HG03432 (cell line): ENCODE measurements around the gene TMEM138.
"Not testable (repeated sequence)": the region's sequence is repeated elsewhere in the genome, so short reads cannot be mapped to it uniquely, and the experiment has no call there.

ENCODE experiments used
- ATAC-seq: cut with Tn5 transposase; IDR thresholded peaks from one replicate; pipeline ENCODE4 v1.9.1; 2021; ENCODE audit warnings: mild to moderate bottlenecking, moderate library complexity; ENCODE audit not compliant: unreplicated experiment

TMEM138 gene

GRCh38 chr11:61362542-61362875, 335 bp downstream of the TMEM138 start:
- ATAC-seq: no peak

DNA sequence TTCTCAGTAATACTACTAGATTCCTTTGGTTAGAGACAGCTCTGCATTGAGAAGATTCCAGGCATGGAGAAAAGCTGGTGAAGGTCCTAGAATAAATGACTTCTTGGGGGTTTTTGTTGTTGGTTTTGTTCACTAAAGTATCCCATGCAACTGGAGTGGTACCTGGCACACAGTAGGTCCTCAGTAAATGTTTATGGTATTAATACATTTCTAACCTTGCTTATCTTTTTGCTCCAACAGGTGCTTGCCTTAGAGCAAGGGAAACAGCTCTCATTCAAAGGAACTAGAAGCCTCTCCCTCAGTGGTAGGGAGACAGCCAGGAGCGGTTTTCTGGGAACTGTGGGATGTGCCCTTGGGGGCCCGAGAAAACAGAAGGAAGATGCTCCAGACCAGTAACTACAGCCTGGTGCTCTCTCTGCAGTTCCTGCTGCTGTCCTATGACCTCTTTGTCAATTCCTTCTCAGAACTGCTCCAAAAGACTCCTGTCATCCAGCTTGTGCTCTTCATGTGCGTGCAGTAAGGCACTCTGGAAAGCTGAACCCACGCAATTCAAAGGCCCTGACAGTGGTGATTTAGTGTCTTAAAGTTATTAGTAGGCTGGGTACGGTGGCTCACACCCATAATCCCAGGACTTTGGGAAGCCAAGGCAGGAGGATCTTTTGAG, 2.0 kb downstream of the TMEM138 start:
- ATAC-seq: no peak

DNA sequence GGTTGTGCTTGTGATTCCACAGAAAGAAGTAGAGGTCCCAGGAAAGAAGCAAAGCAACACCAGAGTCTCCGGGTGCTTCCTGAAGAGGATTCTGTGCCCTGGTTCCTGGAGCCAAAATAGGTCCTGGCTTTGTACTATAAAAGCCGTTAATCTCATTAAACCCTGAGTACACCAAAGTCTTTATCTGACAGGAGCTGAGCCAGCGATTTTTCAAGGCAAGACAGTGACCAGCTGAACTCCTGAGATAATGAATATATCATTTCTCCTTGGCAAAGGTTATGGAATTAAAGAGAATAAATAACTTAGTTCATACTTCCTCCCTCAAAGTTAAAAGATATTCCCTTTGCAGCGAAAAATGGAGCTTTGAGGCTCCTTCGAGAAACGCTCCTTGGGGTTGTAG, 5.2 kb downstream of the TMEM138 start:
- ATAC-seq: no peak

DNA sequence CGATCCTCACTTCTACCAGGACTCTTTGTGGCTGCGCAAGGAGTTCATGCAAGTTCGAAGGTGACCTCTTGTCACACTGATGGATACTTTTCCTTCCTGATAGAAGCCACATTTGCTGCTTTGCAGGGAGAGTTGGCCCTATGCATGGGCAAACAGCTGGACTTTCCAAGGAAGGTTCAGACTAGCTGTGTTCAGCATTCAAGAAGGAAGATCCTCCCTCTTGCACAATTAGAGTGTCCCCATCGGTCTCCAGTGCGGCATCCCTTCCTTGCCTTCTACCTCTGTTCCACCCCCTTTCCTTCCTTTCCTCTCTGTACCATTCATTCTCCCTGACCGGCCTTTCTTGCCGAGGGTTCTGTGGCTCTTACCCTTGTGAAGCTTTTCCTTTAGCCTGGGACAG, 6.5 kb downstream of the TMEM138 start:
- no peak for ATAC-seq

DNA sequence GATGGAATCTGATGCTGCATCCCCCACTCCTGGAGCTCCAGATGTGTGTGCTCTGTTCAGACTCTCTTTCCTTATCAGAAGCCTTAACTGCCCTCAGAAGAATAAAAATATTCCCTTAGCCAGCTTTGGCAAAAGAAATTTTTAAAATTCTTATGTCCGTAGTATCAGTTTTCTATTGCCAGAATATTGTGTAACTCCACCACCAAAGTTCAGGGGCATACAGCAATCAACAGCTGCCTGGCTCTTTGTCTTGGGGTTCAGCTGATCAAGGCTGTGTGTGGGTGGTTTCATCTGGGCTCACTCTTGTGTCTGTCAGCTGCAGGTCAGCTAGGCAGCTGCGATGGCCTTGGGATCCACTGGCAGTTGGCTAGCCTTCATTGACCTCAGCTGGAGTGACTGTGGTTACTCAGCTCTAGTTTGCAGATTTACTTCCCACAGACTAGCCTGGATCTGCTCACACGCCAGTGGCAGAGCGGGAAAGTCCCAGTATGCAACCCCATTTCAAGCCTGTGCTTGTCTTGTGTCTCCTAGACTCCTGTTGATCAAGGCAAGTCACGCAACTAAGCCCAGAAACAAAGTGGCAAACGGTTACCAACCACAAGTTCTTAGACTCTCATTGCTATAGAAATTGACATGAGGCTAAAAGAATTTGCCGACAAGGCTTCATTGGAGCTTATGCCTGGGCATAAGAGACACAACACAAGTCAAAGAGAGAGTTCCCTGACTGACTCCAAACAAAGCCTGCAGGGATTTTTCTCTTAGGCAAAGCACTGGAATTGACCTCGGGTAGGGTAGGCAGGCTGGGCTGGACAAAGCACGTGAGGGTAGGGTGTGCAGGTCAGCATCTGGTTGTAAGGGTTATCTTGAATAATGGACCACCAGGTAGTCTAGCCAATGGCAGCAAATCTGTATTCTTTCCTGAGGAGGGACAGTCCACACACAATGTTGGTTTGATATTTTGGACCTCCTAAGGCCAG, 7.5 kb downstream of the TMEM138 start:
- ATAC-seq: peak; percentile 76

DNA sequence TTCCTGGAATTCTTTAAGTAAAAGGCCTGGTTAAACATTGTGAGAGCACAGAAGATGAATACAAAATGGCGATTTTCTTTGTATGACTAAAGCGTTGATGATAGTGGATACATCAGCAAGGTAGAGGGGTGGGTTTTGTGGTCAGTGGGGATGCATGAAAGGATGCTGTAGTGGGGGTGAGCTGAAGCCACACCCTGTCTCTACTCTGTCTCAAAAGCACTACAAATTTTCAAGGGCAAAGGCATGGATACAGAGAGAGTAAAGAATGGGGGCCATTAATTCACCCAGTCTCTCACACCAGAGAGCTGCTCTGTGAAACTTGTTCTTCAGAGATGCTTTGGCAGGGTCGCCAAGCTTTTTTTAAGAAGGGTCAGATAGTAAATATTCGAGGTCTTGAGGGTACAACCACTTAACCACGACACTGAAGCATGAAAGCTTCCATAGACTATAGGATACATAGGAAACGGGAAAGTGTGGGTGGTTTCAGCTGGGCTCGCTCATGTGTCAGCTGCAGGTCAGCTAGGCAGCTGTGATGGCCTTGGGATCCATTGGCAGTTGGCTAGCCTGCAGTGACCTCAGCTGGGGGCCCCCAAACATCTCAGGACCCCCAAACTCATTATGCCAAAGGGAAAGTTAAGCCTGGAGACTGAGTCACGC, 8.3 kb downstream of the TMEM138 start:
- no peak for ATAC-seq

DNA sequence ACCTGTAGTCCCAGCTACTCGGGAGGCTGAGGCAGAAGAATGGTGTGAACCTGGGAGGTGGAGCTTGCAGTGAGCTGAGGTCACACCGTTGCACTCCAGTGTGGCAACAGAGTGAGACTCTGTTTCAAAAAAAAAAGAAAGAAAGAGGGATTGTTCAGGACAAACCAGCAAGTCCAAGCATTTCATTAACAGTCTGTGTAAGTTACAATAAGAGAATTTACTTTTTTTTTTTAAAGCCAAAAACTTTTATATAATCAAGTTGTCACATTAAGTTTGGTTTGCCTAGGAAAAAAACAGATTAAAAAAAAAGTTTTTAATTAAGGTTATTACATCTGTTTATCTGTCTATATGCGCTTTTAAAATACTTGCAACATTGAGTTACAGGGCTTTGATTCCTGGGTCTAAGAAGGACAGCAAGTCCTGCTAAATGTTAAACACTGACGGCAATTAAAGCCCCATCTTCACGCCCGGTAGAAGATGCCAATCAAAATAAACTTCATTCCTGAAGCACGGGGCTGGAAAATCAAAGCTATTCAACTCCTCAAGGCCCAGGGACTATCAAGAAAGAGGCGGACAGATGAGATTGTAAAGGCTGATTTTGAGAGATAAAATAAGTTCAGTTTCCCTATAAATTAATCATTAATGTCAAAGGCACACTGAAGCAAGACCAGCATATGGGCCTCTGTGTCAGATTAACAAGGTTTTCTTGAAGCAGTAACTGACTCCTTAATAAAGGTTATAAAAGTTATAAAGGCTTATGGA, 10.7 kb downstream of the TMEM138 start:
- no peak for ATAC-seq

GRCh38 chr11:61375761-61376108, 13.6 kb downstream of the TMEM138 start:
- no peak for ATAC-seq

GRCh38 chr11:61377461-61378160, 15.4 kb downstream of the TMEM138 start:
- ATAC-seq: no peak

DNA sequence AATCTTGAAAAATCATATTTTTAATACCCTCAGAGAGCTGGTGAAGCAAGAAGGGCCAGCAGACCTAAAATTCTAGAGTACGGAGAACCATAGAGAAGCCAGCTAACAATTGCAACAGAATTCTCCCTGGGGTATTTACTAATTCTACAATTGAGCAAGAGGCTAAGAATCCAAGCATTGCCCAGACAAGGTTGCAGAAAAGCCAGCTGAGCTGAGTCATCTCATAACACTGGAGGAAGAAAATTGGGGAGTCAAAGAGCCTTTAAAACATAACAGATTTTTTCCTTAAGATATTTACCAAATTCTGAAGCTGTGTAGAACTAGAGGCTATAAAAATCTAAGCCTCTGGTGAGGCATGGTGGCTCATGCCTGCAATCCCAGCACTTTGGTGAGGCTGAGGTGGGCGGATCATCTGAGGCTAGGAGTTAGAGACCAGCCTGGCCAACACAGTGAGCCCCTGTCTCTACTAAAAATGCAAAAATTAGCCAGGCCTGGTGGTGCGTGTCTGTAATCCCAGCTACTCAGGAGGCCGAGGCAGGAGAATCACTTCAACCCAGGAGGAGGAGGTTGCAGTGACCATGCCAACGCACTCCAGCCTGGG, 16.6 kb downstream of the TMEM138 start:
- ATAC-seq: no peak

GRCh38 chr11:61380884-61381283, 18.7 kb downstream of the TMEM138 start:
- no peak for ATAC-seq

- ATAC-seq: not testable (repeated sequence)
Measured at GRCh38 chr11:61383859-61384258, 21.7 kb downstream of the TMEM138 start.

DNA sequence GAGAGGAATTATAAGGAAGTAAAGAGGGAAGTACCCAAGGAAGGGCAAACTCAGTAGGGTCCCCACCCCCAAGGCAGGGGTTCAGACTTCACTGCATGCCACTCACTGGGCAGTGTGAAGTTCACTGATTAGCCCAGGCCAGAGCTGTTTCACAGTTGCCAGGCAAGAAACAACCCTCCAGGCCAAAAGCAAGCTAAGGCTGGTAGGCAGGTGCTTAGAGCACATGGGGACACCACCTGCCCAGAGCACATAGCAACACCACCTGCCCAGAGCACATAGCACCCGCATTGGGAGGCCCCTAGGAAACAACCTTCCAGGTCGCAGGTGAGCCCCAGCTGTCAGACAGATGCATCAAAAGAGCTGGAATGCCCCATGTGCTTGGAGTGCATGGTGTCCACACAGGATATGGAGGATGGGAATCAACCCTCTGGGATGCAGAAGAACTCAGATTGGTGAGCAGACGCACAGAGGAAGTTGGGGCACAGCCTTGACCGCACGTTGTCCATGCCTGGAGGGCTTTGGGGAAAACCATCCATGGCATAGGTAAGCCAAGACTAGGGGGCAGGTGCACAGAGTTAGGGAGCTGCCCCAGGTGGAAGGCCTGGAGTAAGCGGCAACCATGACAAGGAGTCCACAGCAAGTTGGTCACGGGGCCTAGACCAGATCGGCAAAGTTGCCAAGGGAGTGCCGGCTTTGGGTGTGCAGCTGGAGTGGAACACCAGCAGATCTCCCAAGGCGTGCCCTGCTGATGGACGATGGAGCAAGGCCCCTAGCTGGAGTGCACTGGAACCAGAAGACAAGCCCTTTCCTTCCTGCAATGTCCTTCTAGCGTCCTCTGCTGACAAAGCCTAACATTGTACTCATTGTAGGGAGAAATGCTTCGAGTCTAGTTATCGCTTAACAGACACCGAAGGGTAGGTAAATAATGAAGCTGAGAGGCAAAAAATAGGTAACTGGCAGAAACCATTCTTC, 22.4 kb downstream of the TMEM138 start:
- ATAC-seq: no peak

DNA sequence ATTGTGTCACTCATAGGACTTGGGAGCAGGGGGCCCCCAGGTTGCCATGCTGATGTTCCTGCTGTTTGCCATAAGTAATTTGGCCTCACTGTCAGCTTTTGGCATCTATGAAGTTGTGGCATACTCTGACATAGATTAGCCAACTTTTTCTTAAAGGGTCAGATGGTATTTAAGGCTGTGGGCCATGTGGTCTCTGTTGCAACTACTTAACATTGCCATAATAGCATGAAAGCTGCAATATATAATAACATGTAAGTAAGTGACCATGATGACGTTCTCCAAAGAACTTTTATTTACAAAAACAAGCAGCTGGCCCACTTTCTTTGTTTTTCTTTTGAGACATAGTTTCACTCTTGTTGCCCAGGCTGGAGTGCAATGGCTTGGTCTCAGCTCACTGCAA, 28.0 kb downstream of the TMEM138 start:
- ATAC-seq: no peak

DNA sequence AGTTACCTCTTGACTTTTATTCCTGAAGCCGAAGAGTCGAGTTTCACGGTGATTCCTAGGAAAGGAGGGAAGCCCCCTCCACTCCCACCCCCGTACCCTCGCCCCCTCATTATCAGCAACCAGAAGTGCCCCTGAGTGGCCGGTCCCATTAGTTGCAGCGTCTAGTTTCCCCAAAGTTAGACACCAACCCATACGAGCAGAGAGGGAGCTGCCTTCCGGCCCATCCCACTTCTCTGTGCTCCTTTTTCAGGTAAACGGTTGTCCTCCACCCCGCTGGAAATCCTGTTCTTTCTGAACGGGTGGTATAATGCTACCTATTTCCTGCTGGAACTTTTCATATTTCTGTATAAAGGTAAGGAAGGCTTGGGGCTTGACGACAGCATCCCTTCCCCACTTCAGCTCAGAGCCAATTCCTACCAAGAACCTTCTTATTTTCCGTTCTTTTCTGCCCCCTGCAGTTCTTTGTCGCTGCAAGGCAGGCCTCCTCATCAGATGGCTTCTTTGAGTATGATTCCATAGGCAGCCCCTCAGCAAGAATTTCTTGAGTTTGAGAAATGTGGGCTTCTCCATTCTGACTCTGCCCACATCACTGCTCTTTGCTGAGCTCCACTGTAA, 30.9 kb downstream of the TMEM138 start:
- no peak for ATAC-seq

GRCh38 chr11:61401173-61401572, 39.0 kb downstream of the TMEM138 start:
- ATAC-seq: no peak

DNA sequence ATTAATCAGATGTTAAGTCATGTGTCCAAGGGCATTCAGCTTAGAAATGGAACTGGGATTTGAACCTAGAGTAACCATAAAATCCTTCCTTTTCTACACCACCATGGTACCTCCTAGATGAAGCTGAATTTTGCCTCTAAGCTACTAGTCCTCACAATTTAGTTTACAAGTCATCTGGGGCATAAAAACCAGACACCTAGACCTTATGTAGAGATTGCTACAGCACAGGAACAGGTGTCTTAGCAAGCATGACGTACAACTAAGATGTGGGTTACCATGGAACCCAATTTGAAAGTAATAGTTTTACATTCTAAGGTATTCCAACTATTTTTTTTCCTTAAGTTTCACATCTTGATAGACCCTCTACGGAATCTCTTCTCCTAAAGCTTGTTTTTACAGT, 39.4 kb downstream of the TMEM138 start:
- ATAC-seq: no peak

DNA sequence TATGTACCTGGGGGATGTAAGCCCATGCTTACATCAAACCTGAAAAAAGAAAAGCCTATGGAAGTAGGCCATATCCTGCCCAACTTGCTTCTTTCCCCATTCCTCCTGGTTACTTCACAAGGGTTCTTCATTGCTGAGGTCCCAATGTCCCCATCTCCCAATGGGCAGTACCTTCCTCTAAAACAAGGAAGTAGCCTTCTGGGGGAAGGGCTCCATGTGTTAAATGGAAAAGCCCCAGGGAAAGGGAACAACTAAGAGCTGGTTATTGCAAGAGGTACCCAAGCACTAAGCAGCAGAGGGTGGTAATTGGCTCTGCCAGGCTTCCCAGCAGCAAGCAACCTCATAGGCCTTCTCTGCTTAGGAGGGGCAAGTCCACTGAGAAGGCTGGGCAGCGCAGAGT, 41.5 kb downstream of the TMEM138 start:
- no peak for ATAC-seq

DNA sequence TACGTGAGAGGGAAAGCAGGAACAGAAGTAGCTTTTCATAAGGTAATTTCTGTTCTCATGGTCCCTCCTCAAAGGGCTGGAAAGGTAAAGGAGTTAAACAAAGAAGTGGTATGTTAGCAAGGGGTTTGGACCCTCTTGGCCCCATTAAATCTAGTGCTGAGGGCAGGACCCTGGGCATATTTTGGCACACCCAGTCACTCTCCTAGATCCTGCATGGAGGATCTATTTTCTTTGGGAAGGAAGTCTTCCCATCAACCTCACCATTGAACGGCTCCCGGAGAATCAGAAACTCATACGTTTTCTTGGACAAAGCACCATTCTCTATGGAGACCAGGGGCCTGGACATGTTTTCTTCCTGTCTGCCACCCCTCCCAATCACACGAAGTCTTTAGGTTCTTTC, 41.9 kb downstream of the TMEM138 start:
- ATAC-seq: no peak
